ENCODE results near the gene BFSP1. TPM values are rescaled to one million over a fixed set of nuclear protein-coding genes. Genes with fewer than 3 reads are reported as not detected.

BFSP1 gene
- total and polyA plus RNA-seq, 2 of the 8 experiments (the other 6 are each of a cell fraction or from before 2014, with no cell fraction given) = 1.5 to 2.5 TPM

GRCh38 chr20:17470521-17470920, 60.7 kb downstream of the BFSP1 start:
- Histone ChIP-seq H3K79me2 (ENCODE audit: control insufficient read depth in 1 of 2, insufficient read depth in 2 of 2, low read length in 2 of 2) (no peaks in the 10 kb centered on the region), H2BK20ac (ENCODE audit: low read length) (no peak overlapping the region), H3K14ac (ENCODE audit: insufficient read length) (no peak overlapping the region), H2AK5ac (ENCODE audit: low read depth, low read length) (no peak overlapping the region), H2BK15ac (ENCODE audit: low read length) (no peak overlapping the region), H4K8ac (ENCODE audit: extremely low read depth, insufficient read depth, low read length) (no peak overlapping the region), H3K27me3 (replicated peaks in 1 of 4; ENCODE audit: control insufficient read depth in 3 of 4, extremely low read depth in 1 of 4, insufficient read depth in 3 of 4, low read length in 3 of 4) (no peaks in the 10 kb centered on the region), H3K36me3 (ENCODE audit: control insufficient read depth in 2 of 4, insufficient read depth in 4 of 4, low read length in 3 of 4) (no peaks in the 10 kb centered on the region), H2BK12ac (ENCODE audit: low read depth, low read length) (no peak overlapping the region), H4K20me1 (replicated peaks in 1 of 2; ENCODE audit: control insufficient read depth in 1 of 2, insufficient read depth in 2 of 2, low read length in 2 of 2) (no peaks in the 10 kb centered on the region), H3K18ac (ENCODE audit: extremely low read depth, low read length) (no peak overlapping the region), H3K23me2 (ENCODE audit: low read depth, low read length) (no peaks in the 10 kb centered on the region), H4K91ac (replicated peaks; ENCODE audit: insufficient read length, low read length) (no peak overlapping the region), H3K9me3 (ENCODE audit: insufficient read depth in 2 of 2, low read depth in 1 of 2, low read length in 1 of 2) (no peaks in the 10 kb centered on the region), H3K4me2 (ENCODE audit: insufficient read depth in 1 of 2, low read depth in 2 of 2, low read length in 2 of 2) (no peak overlapping the region), H2AFZ (ENCODE audit: low read length) (no peak overlapping the region), H2BK5ac (ENCODE audit: low read depth, low read length) (no peak overlapping the region), H3K23ac (ENCODE audit: insufficient read length) (no peak overlapping the region), H4K5ac (ENCODE audit: insufficient read length, low read depth, low read length) (no peak overlapping the region), H3K27ac (ENCODE audit: low read depth, low read length) (no peak overlapping the region), H2BK120ac (replicated peaks; ENCODE audit: low read depth, low read length) (no peak overlapping the region), H3K9ac (replicated peaks in 1 of 4; ENCODE audit: extremely low read depth in 1 of 4, low read depth in 3 of 4, low read length in 3 of 4) (no peak overlapping the region), H3K4me1 (replicated peaks in 1 of 4; ENCODE audit: control insufficient read depth in 3 of 4, insufficient read depth in 4 of 4, low read length in 3 of 4) (no peaks in the 10 kb centered on the region), H3K4ac (replicated peaks; ENCODE audit: insufficient read length, low read depth, low read length) (no peak overlapping the region), H3K4me3 (ENCODE audit: extremely low read depth in 1 of 4, insufficient read depth in 2 of 4, low read depth in 3 of 4, low read length in 4 of 4) (no peak overlapping the region), H3K79me1 (ENCODE audit: low read depth, low read length) (no peaks in the 10 kb centered on the region), H3K56ac (replicated peaks; ENCODE audit: insufficient read length, low read depth, low read length) (no peak overlapping the region)
- 88% methylated on average over 5 of the region's 5 CpGs; no CpG with 5 or more reads in 1 of the 2 experiments for WGBS, 2 experiments (ENCODE audit: extremely low coverage in 1 of 2, insufficient coverage in 1 of 2, insufficient read length in 1 of 2, insufficient replicate concordance in 2 of 2, low coverage in 1 of 2, low lambda C conversion rate in 2 of 2, missing lambda C conversion rate in 1 of 2)
- DNase-seq (ENCODE audit: low read depth in 1 of 2, low spot score in 2 of 2) (no peak), FAIRE-seq (no peak)
- TF ChIP-seq TAF7 (optimal IDR thresholded peaks at IDR 0.05; ENCODE audit: borderline replicate concordance, low read depth, low read length) (no peak), POLR2AphosphoS5 (IDR thresholded peaks at IDR 0.05; ENCODE audit: low read depth, low read length) (no peak), GTF2F1 (IDR thresholded peaks at IDR 0.05; ENCODE audit: borderline replicate concordance, low read depth, low read length) (no peak), EP300 (IDR thresholded peaks at IDR 0.05; ENCODE audit: borderline replicate concordance in 1 of 2, low read depth in 2 of 2, low read length in 2 of 2) (no peak), SIX5 (IDR thresholded peaks at IDR 0.05; ENCODE audit: low read depth, low read length) (no peak), BRCA1 (IDR thresholded peaks at IDR 0.05; ENCODE audit: low read depth, low read length) (no peak), RNF2 (IDR thresholded peaks at IDR 0.05; ENCODE audit: borderline replicate concordance, low read depth, low read length, missing control alignments, poor library complexity, severe bottlenecking) (no peak), TEAD4 (IDR thresholded peaks at IDR 0.05; ENCODE audit: low read depth, low read length) (no peak), CBX5 (IDR thresholded peaks at IDR 0.05; ENCODE audit: low read depth, low read length) (no peak)
- ChIA-PET CTCF (ENCODE audit: partially characterized antibody) (no interaction called here), POLR2A (ENCODE audit: partially characterized antibody) (no interaction called here)
